Measurements from ENCODE around the gene TCEAL8. TPM values are rescaled to one million over a fixed set of nuclear protein-coding genes. Genes with fewer than 3 reads are reported as not detected.

The TCEAL8 gene, protein sequence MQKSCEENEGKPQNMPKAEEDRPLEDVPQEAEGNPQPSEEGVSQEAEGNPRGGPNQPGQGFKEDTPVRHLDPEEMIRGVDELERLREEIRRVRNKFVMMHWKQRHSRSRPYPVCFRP
- total RNA-seq (2013; cell fraction: nucleolus; rRNA removed) = 6.1 and 8.9 TPM in 2 replicates
- 33.7 and 52.5 TPM in 2 replicates for total RNA-seq (2014; rRNA removed)
- 63.0 and 65.6 TPM in 2 replicates for total RNA-seq (2014; rRNA removed; fragmentation: Illumina TruSeq; extraction: Trizol)
- 27.6 and 28.4 TPM in 2 replicates for total RNA-seq (2021)
- 33.0 TPM for polyA plus RNA-seq (2011; ENCODE audit: low read depth)
- 55.8 and 83.2 TPM in 2 replicates for polyA plus RNA-seq (2011; rRNA removed)
- polyA plus RNA-seq (2011; cell fraction: cytosol; rRNA removed) = 14.2 and 14.3 TPM in 2 replicates
- polyA plus RNA-seq (2011; cell fraction: nucleus; rRNA removed) = 12.6 TPM in 2 replicates
- polyA plus RNA-seq (2012) = 38.3 and 47.1 TPM in 2 replicates
- polyA plus RNA-seq (2014; fragmentation: Illumina TruSeq; extraction: Trizol) = 69.2 and 95.7 TPM in 2 replicates
- polyA plus RNA-seq (2014; fragmentation: Nextera tagmentation; extraction: Ambion mirVana) = 100 to 1,000 TPM in 1 of 2 experiments, 10 to 100 TPM in 1; 86.8 to 123 TPM
- 32.9 and 45.9 TPM in 2 replicates for polyA plus RNA-seq (2014; rRNA removed)
- 10 to 100 TPM; 57.7 to 59.6 TPM for polyA plus RNA-seq (2016; fragmentation: Nextera tagmentation; extraction: Ambion mirVana)
- polyA minus RNA-seq (2011; rRNA and poly(A)+ RNA removed) = 8.2 and 10.2 TPM in 2 replicates
- polyA minus RNA-seq (2011; cell fraction: cytosol; rRNA and poly(A)+ RNA removed) = 6.3 and 6.7 TPM in 2 replicates
- polyA minus RNA-seq (2011; cell fraction: nucleus; rRNA and poly(A)+ RNA removed) = 3.6 TPM in 2 replicates
- Bru-seq, nascent RNA = percentile 81 among the genes with signal in this experiment
- BruChase-seq, experiment 1, labeled RNA remaining after a 6-hour chase = percentile 87 among the genes with signal in this experiment
- BruChase-seq, experiment 2, labeled RNA remaining after a 2-hour chase = percentile 89 among the genes with signal in this experiment
- long read RNA-seq, experiment 1, transcript TCEAL8-201 (2 exons, 1,131 nt) = minor isoform, 8 of 40 reads
- long read RNA-seq, experiment 1, transcript TCEAL8-202 (3 exons, 1,222 nt) = major isoform, 31 of 40 reads
- long read RNA-seq, experiment 1, partial matches to known transcripts = 0 of 40 reads
- long read RNA-seq, experiment 1, other reads (novel, unspliced or antisense) = 1 of 40 reads
- long read RNA-seq, experiment 2, transcript TCEAL8-201 (2 exons, 1,131 nt) = minor isoform, 45 of 231 reads
- long read RNA-seq, experiment 2, transcript TCEAL8-202 (3 exons, 1,222 nt) = major isoform, 180 of 231 reads
- long read RNA-seq, experiment 2, partial matches to known transcripts = 0 of 231 reads
- long read RNA-seq, experiment 2, other reads (novel, unspliced or antisense) = 6 of 231 reads

DNA sequence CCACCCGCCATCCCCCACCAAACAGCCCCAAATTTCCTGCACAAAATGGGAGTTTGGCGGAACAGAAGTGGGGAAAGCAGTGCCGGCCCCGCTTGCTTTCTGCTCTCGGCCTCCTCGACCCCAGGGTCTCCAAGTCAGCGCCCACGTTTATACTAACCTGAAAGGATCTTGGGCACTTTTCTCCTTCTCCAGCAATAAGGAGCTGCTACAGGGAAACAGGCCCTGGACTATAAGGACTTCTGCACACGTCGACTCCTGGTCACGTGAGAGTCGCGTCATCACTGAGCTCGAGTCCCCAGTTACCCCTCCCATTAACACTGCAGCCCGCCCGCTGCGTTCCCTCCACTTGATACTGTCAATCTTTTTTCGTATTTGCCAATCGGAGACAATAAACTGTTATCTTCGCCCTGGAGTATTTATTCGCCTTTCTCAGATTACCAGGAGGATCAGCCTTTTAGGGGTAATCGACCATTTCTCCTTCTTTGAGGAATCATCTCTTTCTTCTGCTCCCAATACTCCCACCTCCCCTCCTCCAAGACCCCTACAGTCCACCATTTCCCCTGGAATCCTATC lies at the start of gene TCEAL8:
Gene TCEAL8, minus strand, starts transcription at position 235 of the 573 bp plus-strand sequence. CDS start 1,176 bp downstream, outside the sequence.
- WGBS (ENCODE audit: insufficient coverage, insufficient replicate concordance, low lambda C conversion rate, missing lambda C conversion rate) = 19% methylated on average over 22 of the region's 22 CpGs
- ChIA-PET POLR2A (interaction anchor here (1.0 kb wide), 1 partner anchor 1836 kb away, joined by 4 read pairs; no protein-coding TSS in a partner anchor), CTCF (no interaction called here), RAD21 (ENCODE audit: unreplicated experiment) (no interaction called here), SMC1A (ENCODE audit: uncharacterized antibody, unreplicated experiment) (interaction anchor here (1.2 kb wide), 1 partner anchor 209 kb away, joined by 4 read pairs; no protein-coding TSS in a partner anchor)
- Histone ChIP-seq H3K4me1 (ENCODE audit: control insufficient read depth, insufficient read depth, low read length) (peaks cover 3% of the 10 kb centered on the region; the same call in 1 of the 2 replicates), H3K27me3 (replicated peaks in 1 of 2; ENCODE audit: control insufficient read depth in 2 of 2, insufficient read depth in 2 of 2, low read length in 1 of 2) (no peaks in the 10 kb centered on the region), H3K27ac (ENCODE audit: control insufficient read depth, insufficient read depth) (peak within 1 kb of the TSS; percentile 72), H3K4me3 (peak within 1 kb of the TSS; percentile 69), H3K36me3 (ENCODE audit: control insufficient read depth in 2 of 2, insufficient read depth in 2 of 2, low read length in 1 of 2) (no peaks in the 10 kb centered on the region), H4K20me1 (ENCODE audit: control insufficient read depth, insufficient read depth) (no peaks in the 10 kb centered on the region; the same call in 1 of the 2 replicates), H3K9me3 (replicated peaks; ENCODE audit: control insufficient read depth, insufficient read depth, low read length) (no peaks in the 10 kb centered on the region), H3K79me2 (ENCODE audit: control insufficient read depth, insufficient read depth, low read length) (peaks cover 8% of the 10 kb centered on the region), H3K9ac (ENCODE audit: control insufficient read depth, insufficient read depth, low read length) (peak within 1 kb of the TSS; percentile 80), H3K4me2 (ENCODE audit: control insufficient read depth, insufficient read depth) (peak within 1 kb of the TSS; percentile 81), H2AFZ (ENCODE audit: control insufficient read depth, low read depth, low read length) (peak within 1 kb of the TSS; percentile 91)
- peak; percentile 21 for DNase-seq (ENCODE audit: low read depth, low spot score)
- intact Hi-C loops (cut with micrococcal nuclease; ENCODE audit: unreplicated experiment) (no loop called here), in situ Hi-C loops (cut with MboI) (no loop called here)
- BruUV-seq (replicated peaks) = no TSS peak
- peak; percentile 85 for FAIRE-seq
- ATAC-seq = peak; percentile 94
- TF ChIP-seq LARP7 (IDR thresholded peaks at IDR 0.05) (0 out of 2 replicates have a peak, but pooled peaks have one; percentile 12), TBL1XR1 (IDR thresholded peaks at IDR 0.05; ENCODE audit: low read depth, low read length) (0 out of 2 replicates have a peak, but pooled peaks have one; percentile 16), BHLHE40 (IDR thresholded peaks at IDR 0.05; ENCODE audit: borderline replicate concordance in 1 of 2, low read depth in 2 of 2, low read length in 1 of 2) (peak; percentile 61 to 89; a peak in 3 of 4 replicates), CREB1 (IDR thresholded peaks at IDR 0.05; ENCODE audit: low read depth) (peak; percentile 86), POLR2A (IDR thresholded peaks at IDR 0.05; ENCODE audit: low read depth, low read length) (peak; percentile 39; the same call in 1 of the 2 replicates), TCF12 (IDR thresholded peaks at IDR 0.05; ENCODE audit: low read depth, low read length) (no peak), CREM (IDR thresholded peaks at IDR 0.05; ENCODE audit: low read depth) (peak; percentile 66), ATF7 (IDR thresholded peaks at IDR 0.05; ENCODE audit: low read depth) (no peak)
- TF ChIP-seq, protein P1, sequence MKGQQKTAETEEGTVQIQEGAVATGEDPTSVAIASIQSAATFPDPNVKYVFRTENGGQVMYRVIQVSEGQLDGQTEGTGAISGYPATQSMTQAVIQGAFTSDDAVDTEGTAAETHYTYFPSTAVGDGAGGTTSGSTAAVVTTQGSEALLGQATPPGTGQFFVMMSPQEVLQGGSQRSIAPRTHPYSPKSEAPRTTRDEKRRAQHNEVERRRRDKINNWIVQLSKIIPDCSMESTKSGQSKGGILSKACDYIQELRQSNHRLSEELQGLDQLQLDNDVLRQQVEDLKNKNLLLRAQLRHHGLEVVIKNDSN (IDR thresholded peaks at IDR 0.05; ENCODE audit: borderline replicate concordance, extremely low read length, insufficient read depth, low read depth, low read length) = peak; percentile 68
- TF ChIP-seq, protein P2, sequence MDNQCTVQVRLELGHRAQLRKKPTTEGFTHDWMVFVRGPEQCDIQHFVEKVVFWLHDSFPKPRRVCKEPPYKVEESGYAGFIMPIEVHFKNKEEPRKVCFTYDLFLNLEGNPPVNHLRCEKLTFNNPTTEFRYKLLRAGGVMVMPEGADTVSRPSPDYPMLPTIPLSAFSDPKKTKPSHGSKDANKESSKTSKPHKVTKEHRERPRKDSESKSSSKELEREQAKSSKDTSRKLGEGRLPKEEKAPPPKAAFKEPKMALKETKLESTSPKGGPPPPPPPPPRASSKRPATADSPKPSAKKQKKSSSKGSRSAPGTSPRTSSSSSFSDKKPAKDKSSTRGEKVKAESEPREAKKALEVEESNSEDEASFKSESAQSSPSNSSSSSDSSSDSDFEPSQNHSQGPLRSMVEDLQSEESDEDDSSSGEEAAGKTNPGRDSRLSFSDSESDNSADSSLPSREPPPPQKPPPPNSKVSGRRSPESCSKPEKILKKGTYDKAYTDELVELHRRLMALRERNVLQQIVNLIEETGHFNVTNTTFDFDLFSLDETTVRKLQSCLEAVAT (IDR thresholded peaks at IDR 0.05) = no peak
- TF ChIP-seq, protein P3, sequence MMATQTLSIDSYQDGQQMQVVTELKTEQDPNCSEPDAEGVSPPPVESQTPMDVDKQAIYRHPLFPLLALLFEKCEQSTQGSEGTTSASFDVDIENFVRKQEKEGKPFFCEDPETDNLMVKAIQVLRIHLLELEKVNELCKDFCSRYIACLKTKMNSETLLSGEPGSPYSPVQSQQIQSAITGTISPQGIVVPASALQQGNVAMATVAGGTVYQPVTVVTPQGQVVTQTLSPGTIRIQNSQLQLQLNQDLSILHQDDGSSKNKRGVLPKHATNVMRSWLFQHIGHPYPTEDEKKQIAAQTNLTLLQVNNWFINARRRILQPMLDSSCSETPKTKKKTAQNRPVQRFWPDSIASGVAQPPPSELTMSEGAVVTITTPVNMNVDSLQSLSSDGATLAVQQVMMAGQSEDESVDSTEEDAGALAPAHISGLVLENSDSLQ (IDR thresholded peaks at IDR 0.05) = peak; percentile 82

Data from GM12878 (cell line).